Measurements from ENCODE around the gene FBXO34.
"Not testable (repeated sequence)": the region's sequence is repeated elsewhere in the genome, so short reads cannot be mapped to it uniquely, and the experiment has no call there.

Gene FBXO34

GRCh38 chr14:55348766-55349453, 77.7 kb downstream of the FBXO34 start:
- DNase-seq, result no peak

- no peak for DNase-seq
Observed at GRCh38 chr14:55349565-55349964, 78.3 kb downstream of the FBXO34 start.

- DNase-seq, result no peak
Observed at GRCh38 chr14:55350461-55350860, 79.2 kb downstream of the FBXO34 start.

GRCh38 chr14:55351111-55351510, 79.9 kb downstream of the FBXO34 start:
- DNase-seq, result no peak

GRCh38 chr14:55352201-55352600, 81.0 kb downstream of the FBXO34 start:
- no peak for DNase-seq

GRCh38 chr14:55353686-55354467, 82.7 kb downstream of the FBXO34 start:
- no peak for DNase-seq

- DNase-seq, result peak; percentile 86
Observed at GRCh38 chr14:55354500-55354899, 83.3 kb downstream of the FBXO34 start.

GRCh38 chr14:55355922-55356321, 84.7 kb downstream of the FBXO34 start:
- DNase-seq, result no peak

- DNase-seq, result peak; percentile 90
Observed at GRCh38 chr14:55356913-55357312, 85.7 kb downstream of the FBXO34 start.

GRCh38 chr14:55359307-55359706, 88.1 kb downstream of the FBXO34 start:
- no peak for DNase-seq

GRCh38 chr14:55361190-55361589, 90.0 kb downstream of the FBXO34 start:
- DNase-seq, result no peak

- no peak for DNase-seq
Observed at GRCh38 chr14:55366271-55366670, 95.0 kb downstream of the FBXO34 start.

- DNase-seq, result no peak
Observed at GRCh38 chr14:55370883-55371455, 99.7 kb downstream of the FBXO34 start.

- DNase-seq, result no peak
Observed at GRCh38 chr14:55372423-55372822, 101.2 kb downstream of the FBXO34 start.

GRCh38 chr14:55372825-55373224, 101.6 kb downstream of the FBXO34 start:
- no peak for DNase-seq

GRCh38 chr14:55373784-55374705, 102.8 kb downstream of the FBXO34 start:
- no peak for DNase-seq

- DNase-seq, result no peak
Observed at GRCh38 chr14:55374771-55375170, 103.5 kb downstream of the FBXO34 start.

GRCh38 chr14:55377236-55377635, 106.0 kb downstream of the FBXO34 start:
- no peak for DNase-seq

GRCh38 chr14:55381040-55381439, 109.8 kb downstream of the FBXO34 start:
- no peak for DNase-seq

- no peak for DNase-seq
Observed at GRCh38 chr14:55381561-55381960, 110.3 kb downstream of the FBXO34 start.

- DNase-seq, result no peak
Observed at GRCh38 chr14:55382483-55382882, 111.3 kb downstream of the FBXO34 start.

- DNase-seq, result not testable (repeated sequence)
Observed at GRCh38 chr14:55383056-55383466, 111.8 kb downstream of the FBXO34 start.

Data from NCI-H510A treated with DMSO at 0.1 percent for 48 hours (cell line).